RKO (cell line): ENCODE measurements around the gene ITPR2.
"Not testable (repeated sequence)": the region's sequence is repeated elsewhere in the genome, so short reads cannot be mapped to it uniquely, and the experiment has no call there.

Experiments used
- DNase-seq: peaks from one replicate; pipeline ENCODE4 v3.0.0-alpha.2; 2016; ENCODE audit warnings: low spot score

The ITPR2 gene

DNA sequence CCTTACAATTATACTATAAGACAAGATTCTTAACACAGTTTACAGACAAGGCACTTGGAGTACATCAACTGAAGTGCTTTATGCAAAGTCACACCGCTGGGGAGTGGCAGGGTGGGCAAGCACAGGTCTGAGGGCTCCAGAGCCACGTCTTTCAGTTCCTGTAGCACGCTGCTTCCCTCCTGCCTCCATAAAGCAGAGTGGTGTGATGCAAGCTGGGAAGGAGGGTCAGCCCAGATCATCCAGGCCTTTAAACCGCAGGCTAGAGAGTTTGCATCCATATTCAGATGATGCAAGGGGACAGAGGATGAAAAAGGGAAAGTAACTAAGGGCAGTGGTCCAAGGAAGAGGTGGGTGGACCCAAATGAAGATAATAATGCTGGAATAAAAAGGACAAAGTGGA lies 132.6 kb downstream of the ITPR2 start:
- DNase-seq = no peak

- DNase-seq = peak; percentile 79
Measured at GRCh38 chr12:26699237-26699636, 133.8 kb downstream of the ITPR2 start.

- DNase-seq = no peak
Measured at GRCh38 chr12:26698186-26698585, 134.8 kb downstream of the ITPR2 start.

DNA sequence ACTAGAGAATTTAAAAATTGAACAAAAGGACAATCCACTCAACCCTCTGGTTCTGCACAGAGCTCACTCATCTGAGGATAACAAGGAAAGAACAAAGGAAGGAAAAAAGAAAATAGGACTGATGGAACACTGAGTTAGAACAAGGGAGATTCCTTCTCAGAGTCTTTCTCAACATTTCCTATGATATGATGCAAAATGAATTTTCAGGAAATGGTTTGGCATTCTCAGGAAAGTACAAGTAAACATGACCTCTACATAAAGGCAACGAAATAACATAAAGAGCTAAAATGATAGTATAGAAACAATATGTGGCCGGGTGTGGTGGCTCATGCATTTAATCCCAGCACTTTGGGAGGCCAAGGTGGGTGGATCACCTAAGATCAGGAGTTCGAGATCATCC lies 135.8 kb downstream of the ITPR2 start:
- DNase-seq = no peak

- DNase-seq = no peak
Measured at GRCh38 chr12:26696613-26697092, 136.3 kb downstream of the ITPR2 start.

GRCh38 chr12:26696048-26696612 lies 136.9 kb downstream of the ITPR2 start:
- DNase-seq = no peak

- DNase-seq = no peak
Measured at GRCh38 chr12:26694402-26694801, 138.6 kb downstream of the ITPR2 start.

- no peak for DNase-seq
Measured at GRCh38 chr12:26692407-26692806, 140.6 kb downstream of the ITPR2 start.

DNA sequence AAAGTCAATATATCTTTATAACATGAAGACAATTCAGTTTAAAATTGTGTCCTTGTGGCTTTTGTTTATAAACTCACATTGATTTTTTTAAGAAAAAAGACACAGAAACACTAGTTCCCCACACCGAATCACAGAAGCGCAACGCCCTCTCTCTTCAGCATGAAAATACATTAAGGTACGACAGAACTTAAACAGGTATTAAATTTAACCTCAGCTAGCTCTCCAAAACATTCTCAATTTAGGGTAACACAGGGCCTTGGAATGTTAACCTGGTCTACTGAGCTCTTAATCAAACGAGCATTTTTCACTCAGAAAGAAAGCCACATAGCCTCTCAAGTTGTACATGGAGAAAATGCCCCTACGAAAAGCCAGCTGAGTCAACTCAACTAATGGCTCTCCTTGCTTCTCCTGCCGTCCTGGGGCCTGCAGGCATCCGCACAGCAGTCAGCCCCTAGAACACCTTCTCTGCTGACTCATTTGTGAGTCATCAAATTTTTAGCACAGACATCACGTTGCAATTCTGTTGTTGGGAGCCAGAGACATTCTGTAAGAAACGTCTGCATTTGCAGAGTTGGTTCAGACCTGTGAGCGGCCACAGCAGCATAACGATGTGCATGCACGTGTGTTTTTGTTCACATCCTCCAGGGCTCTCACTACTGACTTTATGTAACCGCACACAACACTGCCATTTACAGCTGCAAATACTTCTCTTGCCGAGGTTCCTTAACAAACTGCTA lies 141.6 kb downstream of the ITPR2 start:
- peak; percentile 95 for DNase-seq

DNA sequence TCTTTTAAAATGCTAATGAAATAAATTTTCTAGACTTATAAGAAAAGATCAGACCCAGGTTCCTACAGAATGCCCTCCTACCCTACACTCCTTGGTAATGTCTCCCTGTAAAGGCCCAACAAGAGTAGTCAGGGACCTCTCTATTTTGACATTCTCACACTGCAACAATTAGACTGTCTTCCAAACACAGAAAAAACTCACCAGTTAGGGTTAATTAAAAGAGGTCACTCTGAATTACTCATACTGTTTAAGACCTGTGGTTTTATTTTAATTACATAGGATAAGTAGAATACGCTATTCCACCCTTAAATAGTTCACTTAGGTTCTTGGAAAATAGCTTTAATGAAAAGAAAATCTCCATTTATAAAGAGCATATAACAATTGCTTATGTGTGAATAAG lies 142.4 kb downstream of the ITPR2 start:
- no peak for DNase-seq

- DNase-seq = no peak
Measured at GRCh38 chr12:26689281-26689841, 143.6 kb downstream of the ITPR2 start.

DNA sequence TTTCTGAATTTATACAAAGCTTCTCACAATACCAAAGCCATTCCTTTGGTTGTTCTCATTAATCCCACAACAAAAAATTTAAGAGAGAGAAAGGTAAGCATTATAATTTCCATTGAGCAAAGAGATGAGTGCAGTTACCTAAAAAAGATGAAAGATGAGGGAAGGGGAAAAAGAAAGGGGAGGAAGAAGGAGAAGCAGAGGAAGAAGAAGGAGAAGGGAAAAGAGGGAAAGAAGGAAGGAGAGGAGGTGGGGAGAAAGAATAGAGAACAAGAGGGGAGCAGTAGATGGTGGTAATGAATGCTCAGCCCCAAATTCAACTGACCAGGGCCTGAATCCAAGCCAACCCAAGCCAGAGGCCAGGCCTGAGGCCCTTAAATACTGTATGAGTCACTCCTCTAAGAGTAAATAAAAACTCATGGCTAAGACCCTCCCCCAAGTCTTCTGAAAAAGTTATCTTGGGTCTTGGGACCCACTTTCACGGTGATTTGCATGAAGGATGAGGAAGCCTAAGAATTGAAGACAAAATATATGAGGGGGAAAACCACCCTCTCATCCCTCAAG lies 144.6 kb downstream of the ITPR2 start:
- no peak for DNase-seq

DNA sequence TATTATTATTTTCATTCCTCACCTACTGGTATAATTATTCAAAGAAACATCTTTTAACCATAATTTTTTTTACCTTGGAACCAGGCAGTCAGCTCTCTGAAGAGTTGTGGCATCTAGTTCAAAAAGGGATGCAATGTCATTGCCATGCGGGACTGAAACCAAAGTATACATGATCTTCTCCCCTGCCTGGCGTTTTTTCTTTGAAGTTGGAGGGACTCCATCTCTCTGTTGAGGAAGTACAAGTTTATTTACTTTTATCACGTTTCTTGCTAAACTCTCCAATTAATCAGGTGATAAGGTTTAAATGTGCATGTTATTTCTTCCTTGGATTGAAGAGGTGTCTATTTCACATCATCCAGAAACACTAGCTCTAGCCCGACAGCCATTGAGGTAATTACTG lies 146.6 kb downstream of the ITPR2 start:
- DNase-seq = no peak

- no peak for DNase-seq
Measured at GRCh38 chr12:26684101-26684500, 148.9 kb downstream of the ITPR2 start.

- DNase-seq = no peak
Measured at GRCh38 chr12:26683443-26683842, 149.6 kb downstream of the ITPR2 start.

DNA sequence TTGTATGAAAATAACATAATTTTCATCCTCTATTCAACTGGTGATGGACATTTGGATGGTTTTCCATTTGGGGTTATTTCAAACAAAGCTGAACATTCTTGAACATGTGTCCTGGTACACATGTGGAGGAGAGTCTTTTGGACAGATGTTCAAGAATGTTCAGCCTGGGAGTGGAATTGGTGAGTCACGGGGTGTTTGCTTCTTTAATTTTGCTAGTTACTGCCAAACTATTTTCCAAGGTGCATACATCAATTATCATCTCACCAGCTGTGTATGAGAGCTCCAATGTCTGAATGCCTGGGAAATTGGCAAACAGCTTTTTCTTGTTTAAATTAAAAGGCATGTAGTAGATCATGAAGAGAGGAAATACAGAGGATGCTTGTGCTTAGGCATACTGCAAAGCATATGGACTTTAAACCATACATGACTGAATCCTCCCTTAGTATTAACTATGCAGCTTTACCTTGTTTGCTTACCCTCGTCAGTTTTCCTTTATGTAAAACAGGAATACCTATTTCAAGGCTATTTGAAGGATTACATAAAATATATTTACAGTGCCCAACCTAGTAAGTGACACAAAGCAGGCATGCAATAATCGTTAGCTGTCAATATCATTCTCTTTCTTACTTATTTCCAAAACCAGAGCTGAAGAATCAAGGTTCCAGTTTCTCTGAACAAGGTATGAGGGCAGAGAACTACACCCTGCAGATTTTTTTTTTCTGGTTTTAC lies 152.1 kb downstream of the ITPR2 start:
- no peak for DNase-seq

- no peak for DNase-seq
Measured at GRCh38 chr12:26678697-26679660, 154.0 kb downstream of the ITPR2 start.

DNA sequence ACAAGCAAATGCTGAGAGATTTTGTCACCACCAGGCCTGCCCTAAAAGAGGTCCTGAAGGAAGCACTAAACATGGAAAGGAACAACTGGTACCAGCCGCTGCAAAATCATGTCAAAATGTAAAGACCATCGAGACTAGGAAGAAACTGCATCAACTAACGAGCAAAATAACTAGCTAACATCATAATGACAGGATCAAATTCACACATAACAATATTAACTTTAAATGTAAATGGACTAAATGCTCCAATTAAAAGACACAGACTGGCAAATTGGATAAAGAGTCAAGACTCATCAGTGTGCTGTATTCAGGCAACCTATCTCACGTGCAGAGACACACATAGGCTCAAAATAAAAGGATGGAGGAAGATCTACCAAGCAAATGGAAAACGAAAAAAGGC lies 161.5 kb downstream of the ITPR2 start:
- not testable (repeated sequence) for DNase-seq

GRCh38 chr12:26668847-26669246 lies 164.1 kb downstream of the ITPR2 start:
- DNase-seq = no peak

DNA sequence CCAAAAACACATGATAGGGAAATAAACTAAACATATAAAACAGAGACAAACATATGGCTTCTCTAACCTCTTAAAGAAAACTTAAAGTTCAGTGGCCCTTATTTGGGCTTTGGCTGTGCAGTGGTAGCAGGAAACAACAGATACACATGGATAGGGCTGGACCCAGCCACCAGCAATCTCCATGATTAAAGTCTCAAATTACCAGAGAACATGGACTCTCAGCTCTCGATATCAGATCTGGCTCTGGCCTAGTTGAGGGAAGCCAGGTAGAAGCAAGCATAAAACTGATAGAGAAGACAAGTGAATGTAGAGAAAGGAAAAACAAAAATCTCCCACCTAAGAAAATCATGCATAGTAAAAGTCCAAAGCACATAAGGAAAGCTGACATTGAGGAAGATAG lies 164.8 kb downstream of the ITPR2 start:
- DNase-seq = no peak

GRCh38 chr12:26666286-26666685 lies 166.7 kb downstream of the ITPR2 start:
- DNase-seq = no peak
